HEK293 (cell line): Measurements from ENCODE around the gene MTFR1L.

Source experiments
- CTCF ChIP-seq: fragments of 450-650 bp; formaldehyde crosslinking; IDR thresholded peaks from 2 replicates; pipeline ENCODE4 v1.5.1; 2016; ENCODE audit warnings: missing biosample characterization, missing genetic modification characterization
- GLI2 ChIP-seq: fragments of 450-650 bp; formaldehyde crosslinking; IDR thresholded peaks from 2 replicates; pipeline ENCODE4; 2017; ENCODE audit warnings: missing biosample characterization, missing genetic modification characterization, low read depth, borderline replicate concordance
- KLF9 ChIP-seq: fragments of 450-650 bp; formaldehyde crosslinking; IDR thresholded peaks from 2 replicates; pipeline ENCODE4 v1.5.1; 2016; ENCODE audit warnings: missing biosample characterization, missing genetic modification characterization, low read depth
- SALL2 ChIP-seq: fragments of 450-650 bp; formaldehyde crosslinking; IDR thresholded peaks from 2 replicates; pipeline ENCODE4 v1.5.0; 2017; ENCODE audit warnings: missing biosample characterization, mild to moderate bottlenecking, missing genetic modification characterization, borderline replicate concordance
- SCRT2 ChIP-seq: fragments of 450-650 bp; formaldehyde crosslinking; IDR thresholded peaks from 2 replicates; pipeline ENCODE4 v1.5.1; 2016; ENCODE audit warnings: missing biosample characterization, missing genetic modification characterization
- TCF7L2 ChIP-seq: IDR thresholded peaks from 2 replicates; pipeline ENCODE4 v1.6.1; 2011; ENCODE audit warnings: low read depth, mild to moderate bottlenecking, inconsistent platforms, low read length, moderate library complexity, borderline replicate concordance
- YY2 ChIP-seq: fragments of 450-650 bp; formaldehyde crosslinking; IDR thresholded peaks from 2 replicates; pipeline ENCODE4 v1.5.1; 2016; ENCODE audit warnings: missing biosample characterization, missing genetic modification characterization
- ZBTB10 ChIP-seq: fragments of 450-650 bp; formaldehyde crosslinking; IDR thresholded peaks from 2 replicates; pipeline ENCODE4 v1.5.1; 2016; ENCODE audit warnings: missing biosample characterization, missing genetic modification characterization
- ZBTB11 ChIP-seq: fragments of 450-650 bp; formaldehyde crosslinking; conservative IDR thresholded peaks from 2 replicates; pipeline ENCODE4 v1.5.1; 2016; ENCODE audit warnings: low read depth, missing biosample characterization, missing genetic modification characterization
- ZBTB17 ChIP-seq: fragments of 450-650 bp; formaldehyde crosslinking; IDR thresholded peaks from 2 replicates; pipeline ENCODE4 v1.5.1; 2016; ENCODE audit warnings: missing biosample characterization, missing genetic modification characterization
- ZBTB48 ChIP-seq: fragments of 450-650 bp; formaldehyde crosslinking; IDR thresholded peaks from 2 replicates; pipeline ENCODE4 v1.5.1; 2016; ENCODE audit warnings: missing biosample characterization, missing genetic modification characterization
- ZBTB7A ChIP-seq: fragments of 450-650 bp; formaldehyde crosslinking; IDR thresholded peaks from 2 replicates; pipeline ENCODE4 v1.5.1; 2016; ENCODE audit warnings: low read depth, missing biosample characterization, missing genetic modification characterization
- ZNF10 ChIP-seq: fragments of 450-650 bp; formaldehyde crosslinking; IDR thresholded peaks from 2 replicates; pipeline ENCODE4 v1.5.1; 2017; ENCODE audit warnings: missing biosample characterization, missing genetic modification characterization
- ZNF157 ChIP-seq: fragments of 450-650 bp; formaldehyde crosslinking; IDR thresholded peaks from 2 replicates; pipeline ENCODE4 v1.5.1; 2016; ENCODE audit warnings: missing biosample characterization, missing genetic modification characterization
- ZNF2 ChIP-seq: fragments of 450-650 bp; formaldehyde crosslinking; IDR thresholded peaks from 2 replicates; pipeline ENCODE4 v1.5.1; 2016; ENCODE audit warnings: missing biosample characterization, missing genetic modification characterization
- ZNF24 ChIP-seq: fragments of 450-650 bp; formaldehyde crosslinking; IDR thresholded peaks from 2 replicates; pipeline ENCODE4 v1.5.1; 2016; ENCODE audit warnings: missing biosample characterization, missing genetic modification characterization
- ZNF266 ChIP-seq: fragments of 450-650 bp; formaldehyde crosslinking; IDR thresholded peaks from 2 replicates; pipeline ENCODE4 v1.5.1; 2016; ENCODE audit warnings: missing biosample characterization, missing genetic modification characterization, low read depth
- ZNF354C ChIP-seq: fragments of 450-650 bp; formaldehyde crosslinking; IDR thresholded peaks from 2 replicates; pipeline ENCODE4 v1.5.1; 2016; ENCODE audit warnings: missing biosample characterization, missing genetic modification characterization, low read depth, borderline replicate concordance
- ZNF391 ChIP-seq: fragments of 450-650 bp; formaldehyde crosslinking; IDR thresholded peaks from 2 replicates; pipeline ENCODE4 v1.5.1; 2016; ENCODE audit warnings: low read depth, missing biosample characterization, missing genetic modification characterization, borderline replicate concordance
- ZNF416 ChIP-seq: fragments of 450-650 bp; formaldehyde crosslinking; IDR thresholded peaks from 2 replicates; pipeline ENCODE4 v1.5.1; 2016; ENCODE audit warnings: missing biosample characterization, missing genetic modification characterization
- ZNF561 ChIP-seq: fragments of 450-650 bp; IDR thresholded peaks from 2 replicates; pipeline ENCODE4 v1.5.1; 2018; ENCODE audit warnings: missing biosample characterization, missing genetic modification characterization, borderline replicate concordance
- ZNF629 ChIP-seq: fragments of 450-650 bp; formaldehyde crosslinking; IDR thresholded peaks from 2 replicates; pipeline ENCODE4 v1.5.1; 2017; ENCODE audit warnings: missing biosample characterization, missing genetic modification characterization
- ZNF660 ChIP-seq: fragments of 450-650 bp; IDR thresholded peaks from 2 replicates; pipeline ENCODE4 v1.5.1; 2018; ENCODE audit warnings: missing biosample characterization, mild to moderate bottlenecking, missing genetic modification characterization
- ZNF664 ChIP-seq: fragments of 450-650 bp; formaldehyde crosslinking; IDR thresholded peaks from 2 replicates; pipeline ENCODE4 v1.5.1; 2016; ENCODE audit warnings: missing biosample characterization, missing genetic modification characterization
- ZNF670 ChIP-seq: fragments of 450-650 bp; formaldehyde crosslinking; IDR thresholded peaks from 2 replicates; pipeline ENCODE4 v1.5.1; 2016; ENCODE audit warnings: missing biosample characterization, missing genetic modification characterization, low read depth
- TF ChIP-seq, protein P1 (sequence below): fragments of 450-650 bp; formaldehyde crosslinking; IDR thresholded peaks from 2 replicates; pipeline ENCODE4 v1.5.1; 2016; ENCODE audit warnings: missing biosample characterization, missing genetic modification characterization
- TF ChIP-seq, protein P2 (sequence below): fragments of 450-650 bp; formaldehyde crosslinking; IDR thresholded peaks from 2 replicates; pipeline ENCODE4 v1.5.1; 2017; ENCODE audit warnings: missing biosample characterization, missing genetic modification characterization

MTFR1L gene

DNA sequence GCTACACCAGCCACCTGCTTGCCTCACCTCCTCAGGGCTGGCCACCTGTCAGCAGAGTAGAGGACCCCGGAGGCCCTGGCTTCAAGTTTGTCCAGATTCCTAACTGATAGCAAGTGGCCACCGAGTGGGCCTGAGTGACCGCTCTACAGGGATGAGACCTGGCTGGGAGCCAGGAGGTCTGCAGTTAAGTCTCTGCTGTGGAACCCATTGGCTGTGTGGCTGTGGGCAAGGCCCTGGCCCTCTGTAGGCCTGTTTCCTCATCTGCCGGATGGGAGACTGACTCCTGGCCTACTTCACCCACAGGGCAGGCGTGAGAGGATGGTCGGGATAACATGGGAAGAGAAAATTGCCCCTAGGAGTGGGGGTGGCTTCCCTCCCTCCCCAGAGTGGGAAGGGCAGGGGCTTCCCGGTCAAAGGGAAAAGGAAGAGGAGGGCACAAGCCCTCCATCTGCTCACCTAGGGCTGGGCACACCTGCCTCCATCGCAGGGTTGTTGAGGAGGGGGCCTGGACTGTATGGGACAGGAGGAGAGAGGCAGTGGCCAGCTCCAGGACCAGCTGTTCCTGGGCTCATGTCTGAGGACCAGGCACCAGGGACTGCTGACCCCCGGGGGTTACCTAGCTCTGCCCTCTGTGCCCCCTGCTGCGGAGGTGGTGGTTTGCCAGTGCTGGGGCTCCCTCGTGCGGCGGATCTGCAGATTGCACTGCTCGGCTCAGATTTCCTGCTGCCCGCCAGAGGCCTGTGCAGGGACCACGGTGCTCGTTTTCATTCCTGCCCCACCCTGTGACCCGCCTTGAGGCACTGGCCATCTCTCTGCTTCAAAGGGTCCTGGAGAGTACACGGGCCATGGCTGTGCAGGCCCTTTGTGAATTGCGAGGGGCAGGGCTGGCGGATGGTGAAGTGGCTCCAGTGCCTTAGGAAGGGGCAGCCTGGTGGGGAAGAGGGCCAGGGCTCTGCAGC is 9.1 kb upstream of the MTFR1L start (continued):
- TF ChIP-seq KLF9 (tag by site-specific recombination) (no peak; the same call in none of the 2 replicates), ZNF266 (no peak), ZNF24 (tag by site-specific recombination) (no peak), ZNF2 (tag by site-specific recombination) (peak; percentile 90), ZNF10 (no peak), YY2 (tag by site-specific recombination) (no peak), ZNF157 (tag by site-specific recombination) (no peak), ZNF416 (tag by site-specific recombination) (no peak), ZBTB48 (peak; percentile 75; the same call in 1 of the 2 replicates), ZNF664 (no peak), ZNF561 (tag by site-specific recombination) (peak; percentile 62; the same call in 1 of the 2 replicates), ZBTB10 (peak; percentile 31; the same call in 1 of the 2 replicates), SALL2 (tag by site-specific recombination) (no peak), ZBTB11 (tag by site-specific recombination) (no peak), ZNF670 (tag by site-specific recombination) (no peak), ZBTB17 (tag by site-specific recombination) (peak; percentile 63), SCRT2 (tag by site-specific recombination) (no peak), ZNF391 (tag by site-specific recombination) (peak; percentile 85; the same call in 1 of the 2 replicates), ZBTB7A (tag by site-specific recombination) (peak; percentile 79; the same call in 1 of the 2 replicates), GLI2 (tag by site-specific recombination) (no peak), ZNF354C (no peak), ZNF660 (tag by site-specific recombination) (peak; percentile 60; the same call in 1 of the 2 replicates), ZNF629 (tag by site-specific recombination) (peak; percentile 33; the same call in 1 of the 2 replicates), CTCF (tag by site-specific recombination) (peak; percentile 95), TCF7L2 (no peak)
- TF ChIP-seq, protein P1, sequence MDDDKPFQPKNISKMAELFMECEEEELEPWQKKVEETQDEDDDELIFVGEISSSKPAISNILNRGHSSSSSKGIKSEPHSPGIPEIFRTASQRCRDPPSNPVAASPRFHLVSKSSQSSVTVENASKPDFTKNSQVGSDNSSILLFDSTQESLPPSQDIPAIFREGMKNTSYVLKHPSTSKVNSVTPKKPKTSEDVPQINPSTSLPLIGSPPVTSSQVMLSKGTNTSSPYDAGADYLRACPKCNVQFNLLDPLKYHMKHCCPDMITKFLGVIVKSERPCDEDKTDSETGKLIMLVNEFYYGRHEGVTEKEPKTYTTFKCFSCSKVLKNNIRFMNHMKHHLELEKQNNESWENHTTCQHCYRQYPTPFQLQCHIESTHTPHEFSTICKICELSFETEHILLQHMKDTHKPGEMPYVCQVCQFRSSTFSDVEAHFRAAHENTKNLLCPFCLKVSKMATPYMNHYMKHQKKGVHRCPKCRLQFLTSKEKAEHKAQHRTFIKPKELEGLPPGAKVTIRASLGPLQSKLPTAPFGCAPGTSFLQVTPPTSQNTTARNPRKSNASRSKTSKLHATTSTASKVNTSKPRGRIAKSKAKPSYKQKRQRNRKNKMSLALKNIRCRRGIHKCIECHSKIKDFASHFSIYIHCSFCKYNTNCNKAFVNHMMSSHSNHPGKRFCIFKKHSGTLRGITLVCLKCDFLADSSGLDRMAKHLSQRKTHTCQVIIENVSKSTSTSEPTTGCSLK (tag by site-specific recombination) = no peak
- TF ChIP-seq, protein P2, sequence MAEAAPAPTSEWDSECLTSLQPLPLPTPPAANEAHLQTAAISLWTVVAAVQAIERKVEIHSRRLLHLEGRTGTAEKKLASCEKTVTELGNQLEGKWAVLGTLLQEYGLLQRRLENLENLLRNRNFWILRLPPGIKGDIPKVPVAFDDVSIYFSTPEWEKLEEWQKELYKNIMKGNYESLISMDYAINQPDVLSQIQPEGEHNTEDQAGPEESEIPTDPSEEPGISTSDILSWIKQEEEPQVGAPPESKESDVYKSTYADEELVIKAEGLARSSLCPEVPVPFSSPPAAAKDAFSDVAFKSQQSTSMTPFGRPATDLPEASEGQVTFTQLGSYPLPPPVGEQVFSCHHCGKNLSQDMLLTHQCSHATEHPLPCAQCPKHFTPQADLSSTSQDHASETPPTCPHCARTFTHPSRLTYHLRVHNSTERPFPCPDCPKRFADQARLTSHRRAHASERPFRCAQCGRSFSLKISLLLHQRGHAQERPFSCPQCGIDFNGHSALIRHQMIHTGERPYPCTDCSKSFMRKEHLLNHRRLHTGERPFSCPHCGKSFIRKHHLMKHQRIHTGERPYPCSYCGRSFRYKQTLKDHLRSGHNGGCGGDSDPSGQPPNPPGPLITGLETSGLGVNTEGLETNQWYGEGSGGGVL (tag by site-specific recombination) = no peak
